Liver (tissue), 9 donors: Measurements from ENCODE around the gene TOR1A. TPM values are rescaled to one million over a fixed set of nuclear protein-coding genes. Genes with fewer than 3 reads are reported as not detected.
A peak's percentile ranks its signal among the peaks of the same experiment; 100 is the strongest.

Experiments used
- DNase-seq: peaks from one replicate; pipeline ENCODE4 v3.0.0-alpha.2; 2017; ENCODE audit warnings: low spot score
- H3K27ac ChIP-seq, 2 donors: one replicate each; pipeline ENCODE4 v1.7.0; 2013; ENCODE audit warnings: inconsistent platforms in 2 of 2, low read length in 2 of 2, control low read depth in 1 of 2, low read depth in 1 of 2, mild to moderate bottlenecking in 1 of 2
- H3K27me3 ChIP-seq, 4 donors: one replicate each; pipeline versions ENCODE4 v1.6.1 to v1.7.0; 2013; ENCODE audit warnings: low read length in 3 of 4, inconsistent platforms in 1 of 4, mild to moderate bottlenecking in 1 of 4, moderate library complexity in 1 of 4; ENCODE audit not compliant: control insufficient read depth in 4 of 4, insufficient read depth in 4 of 4
- H3K36me3 ChIP-seq, 4 donors: one replicate each; pipeline versions ENCODE4 v1.6.1 to v1.7.0; 2013; ENCODE audit warnings: low read length in 3 of 4, mild to moderate bottlenecking in 3 of 4, low read depth in 1 of 4, moderate library complexity in 1 of 4; ENCODE audit not compliant: control insufficient read depth in 4 of 4, insufficient read depth in 3 of 4
- H3K4me1 ChIP-seq, 4 donors: one replicate each; pipeline versions ENCODE4 v1.6.1 to v1.7.0; 2013; ENCODE audit warnings: low read length in 3 of 4, mild to moderate bottlenecking in 3 of 4, moderate library complexity in 1 of 4; ENCODE audit not compliant: control insufficient read depth in 4 of 4, insufficient read depth in 4 of 4
- H3K4me3 ChIP-seq, 3 donors: one replicate each; pipeline versions ENCODE4 v1.6.1 to v1.7.0; 2013; ENCODE audit warnings: low read length in 3 of 3, control low read depth in 1 of 3, low read depth in 1 of 3, mild to moderate bottlenecking in 1 of 3
- H3K9ac ChIP-seq, 2 donors: one replicate each; pipeline ENCODE4 v1.7.0; 2013; ENCODE audit warnings: low read length in 2 of 2, mild to moderate bottlenecking in 2 of 2, moderate library complexity in 2 of 2, control low read depth in 1 of 2, low read depth in 1 of 2
- H3K9me3 ChIP-seq, 4 donors: one replicate each; pipeline versions ENCODE4 v1.6.1 to v1.7.0; 2013; ENCODE audit warnings: low read length in 3 of 4; ENCODE audit not compliant: control insufficient read depth in 4 of 4
- CTCF ChIP-seq: fragments of 150-350 bp; IDR thresholded peaks from 2 replicates; pipeline ENCODE4 v1.5.1; 2017; ENCODE audit warnings: improper control_type of control experiment, low read depth, low read length; ENCODE audit not compliant: missing input control
- FOXA1 ChIP-seq: IDR thresholded peaks from 2 replicates; pipeline ENCODE4 v1.6.1; 2016; ENCODE audit warnings: antibody characterized with exemption
- FOXA2 ChIP-seq: IDR thresholded peaks from 2 replicates; pipeline ENCODE4 v1.6.1; 2016; ENCODE audit warnings: antibody characterized with exemption
- GABPA ChIP-seq, 2 donors: IDR thresholded peaks in 1 of 2; conservative IDR thresholded peaks in 1 of 2; 2 replicates each; pipeline ENCODE4 v1.6.1; 2016; ENCODE audit warnings: antibody characterized with exemption in 2 of 2, mild to moderate bottlenecking in 1 of 2, moderate library complexity in 1 of 2
- HNF4A ChIP-seq, 2 donors: conservative IDR thresholded peaks; 2 replicates each; pipeline ENCODE4 v1.6.1; 2016; ENCODE audit warnings: antibody characterized with exemption in 2 of 2, mild to moderate bottlenecking in 2 of 2
- RAD21 ChIP-seq, 2 donors: IDR thresholded peaks; 2 replicates each; pipeline ENCODE4 v1.6.1; 2016; ENCODE audit warnings: antibody characterized with exemption in 2 of 2, mild to moderate bottlenecking in 2 of 2
- RXRA ChIP-seq, 2 donors: IDR thresholded peaks; 2 replicates each; pipeline ENCODE4 v1.6.1; 2017 to 2018; ENCODE audit warnings: antibody characterized with exemption in 2 of 2, mild to moderate bottlenecking in 1 of 2
- SP1 ChIP-seq: IDR thresholded peaks from 2 replicates; pipeline ENCODE4 v1.6.1; 2018; ENCODE audit warnings: antibody characterized with exemption, mild to moderate bottlenecking
- TAF1 ChIP-seq: conservative IDR thresholded peaks from 2 replicates; pipeline ENCODE4 v1.6.1; 2016; ENCODE audit warnings: antibody characterized with exemption, mild to moderate bottlenecking
- WGBS: extraction: QIAGEN DNeasy Blood & Tissue Kit; methylation state at CpG from one replicate; pipeline ENCODE4 v1.1.7; 2013; 5-methylcytosine and 5-hydroxymethylcytosine counted together
- polyA plus RNA-seq, 2 donors: library from polyadenylated mRNA; stranded (reverse) in 1 of 2; unstranded in 1 of 2; fragments of 200-250 nt in 1 of 2; fragments of >200 nt in 1 of 2; fragmentation: Nextera tagmentation in 1 of 2; extraction: Ambion mirVana in 1 of 2; gene quantifications; one replicate each; pipeline versions ENCODE4 v1.2.1 to v1.2.3, GENCODE V29; 2013 to 2015
- total RNA-seq, 2 donors: library from RNA; depleted of rRNA; stranded (reverse); fragments of >200 nt; gene quantifications; one replicate each; pipeline ENCODE4 v1.2.3, GENCODE V29; 2014
- TF ChIP-seq, protein P1 (sequence below): IDR thresholded peaks from 2 replicates; pipeline ENCODE4 v1.6.1; 2016; ENCODE audit warnings: antibody characterized with exemption
- TF ChIP-seq, protein P2 (sequence below): IDR thresholded peaks from 2 replicates; pipeline ENCODE4 v1.6.1; 2016; ENCODE audit warnings: antibody characterized with exemption, mild to moderate bottlenecking
- TF ChIP-seq, protein P3 (sequence below): IDR thresholded peaks from 2 replicates; pipeline ENCODE4 v1.6.1; 2016; ENCODE audit warnings: antibody characterized with exemption
- donor health status: healthy.
- donor health status: healthy.
- donor health status: healthy.
- donor health status: healthy.
- donor health status: healthy.

Gene TOR1A
- total and polyA plus RNA-seq, 4 donors = 18.3 to 34.0 (median 29.8) TPM

DNA sequence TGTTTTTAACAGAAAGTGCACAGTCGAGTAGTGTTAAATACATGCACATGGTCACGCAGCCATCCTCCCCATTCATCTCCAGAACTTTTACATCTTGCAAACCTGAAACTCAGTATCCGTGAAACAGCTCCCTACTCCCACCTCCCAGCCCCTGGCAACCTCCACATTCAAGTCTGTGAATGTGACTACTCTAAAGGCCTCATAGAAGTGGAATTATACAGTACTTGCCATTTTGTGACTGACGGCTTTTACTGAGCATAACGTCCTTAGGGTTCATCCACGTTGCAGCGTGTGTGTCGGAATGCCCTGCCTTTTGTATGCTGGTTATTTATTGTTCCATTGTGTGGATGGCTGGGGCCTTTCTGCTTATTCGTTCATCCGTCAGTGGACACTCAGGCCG is 47.1 kb upstream of the TOR1A start:
- Histone ChIP-seq H3K9me3 (no peaks in the 10 kb centered on the region), H3K27ac (no peak overlapping the region), H3K9ac (no peak overlapping the region), H3K4me3 (no peak overlapping the region), H3K27me3 (no peaks in the 10 kb centered on the region), H3K36me3 (peaks cover 4 to 31% (median 8%) of the 10 kb centered on the region in 4 donors), H3K4me1 (peaks cover 0 to 12% (median 6%) of the 10 kb centered on the region in 4 donors)
- 95% methylated on average over 11 of the region's 11 CpGs for WGBS
- TF ChIP-seq FOXA1 (no peak), GABPA (IDR thresholded peaks at IDR 0.05 in 1 of 2, conservative IDR thresholded peaks at IDR 0.05 in 1 of 2) (no peak), CTCF (no peak), FOXA2 (no peak)
- TF ChIP-seq, protein P1, sequence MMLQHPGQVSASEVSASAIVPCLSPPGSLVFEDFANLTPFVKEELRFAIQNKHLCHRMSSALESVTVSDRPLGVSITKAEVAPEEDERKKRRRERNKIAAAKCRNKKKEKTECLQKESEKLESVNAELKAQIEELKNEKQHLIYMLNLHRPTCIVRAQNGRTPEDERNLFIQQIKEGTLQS = no peak
- no peak for DNase-seq

- Histone ChIP-seq H3K27ac (peak overlapping the region in 1 of 2 donors; percentile 25), H3K4me1 (peaks cover 0 to 12% (median 6%) of the 10 kb centered on the region in 4 donors), H3K27me3 (no peaks in the 10 kb centered on the region), H3K4me3 (no peak overlapping the region), H3K36me3 (peaks cover 2 to 25% (median 11%) of the 10 kb centered on the region in 4 donors), H3K9ac (no peak overlapping the region), H3K9me3 (no peaks in the 10 kb centered on the region)
- 78% methylated on average over 24 of the region's 24 CpGs for WGBS
- TF ChIP-seq HNF4A (conservative IDR thresholded peaks at IDR 0.05) (peak; percentile 48 to 53), RAD21 (IDR thresholded peaks at IDR 0.05) (no peak), TAF1 (no peak), RXRA (IDR thresholded peaks at IDR 0.05) (peak in 1 of 2 donors; percentile 29), SP1 (peak; percentile 38)
- TF ChIP-seq, protein P2, sequence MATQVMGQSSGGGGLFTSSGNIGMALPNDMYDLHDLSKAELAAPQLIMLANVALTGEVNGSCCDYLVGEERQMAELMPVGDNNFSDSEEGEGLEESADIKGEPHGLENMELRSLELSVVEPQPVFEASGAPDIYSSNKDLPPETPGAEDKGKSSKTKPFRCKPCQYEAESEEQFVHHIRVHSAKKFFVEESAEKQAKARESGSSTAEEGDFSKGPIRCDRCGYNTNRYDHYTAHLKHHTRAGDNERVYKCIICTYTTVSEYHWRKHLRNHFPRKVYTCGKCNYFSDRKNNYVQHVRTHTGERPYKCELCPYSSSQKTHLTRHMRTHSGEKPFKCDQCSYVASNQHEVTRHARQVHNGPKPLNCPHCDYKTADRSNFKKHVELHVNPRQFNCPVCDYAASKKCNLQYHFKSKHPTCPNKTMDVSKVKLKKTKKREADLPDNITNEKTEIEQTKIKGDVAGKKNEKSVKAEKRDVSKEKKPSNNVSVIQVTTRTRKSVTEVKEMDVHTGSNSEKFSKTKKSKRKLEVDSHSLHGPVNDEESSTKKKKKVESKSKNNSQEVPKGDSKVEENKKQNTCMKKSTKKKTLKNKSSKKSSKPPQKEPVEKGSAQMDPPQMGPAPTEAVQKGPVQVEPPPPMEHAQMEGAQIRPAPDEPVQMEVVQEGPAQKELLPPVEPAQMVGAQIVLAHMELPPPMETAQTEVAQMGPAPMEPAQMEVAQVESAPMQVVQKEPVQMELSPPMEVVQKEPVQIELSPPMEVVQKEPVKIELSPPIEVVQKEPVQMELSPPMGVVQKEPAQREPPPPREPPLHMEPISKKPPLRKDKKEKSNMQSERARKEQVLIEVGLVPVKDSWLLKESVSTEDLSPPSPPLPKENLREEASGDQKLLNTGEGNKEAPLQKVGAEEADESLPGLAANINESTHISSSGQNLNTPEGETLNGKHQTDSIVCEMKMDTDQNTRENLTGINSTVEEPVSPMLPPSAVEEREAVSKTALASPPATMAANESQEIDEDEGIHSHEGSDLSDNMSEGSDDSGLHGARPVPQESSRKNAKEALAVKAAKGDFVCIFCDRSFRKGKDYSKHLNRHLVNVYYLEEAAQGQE = no peak
- TF ChIP-seq, protein P3, sequence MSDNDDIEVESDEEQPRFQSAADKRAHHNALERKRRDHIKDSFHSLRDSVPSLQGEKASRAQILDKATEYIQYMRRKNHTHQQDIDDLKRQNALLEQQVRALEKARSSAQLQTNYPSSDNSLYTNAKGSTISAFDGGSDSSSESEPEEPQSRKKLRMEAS = no peak
- TF ChIP-seq, protein P1 = no peak
- peak; percentile 29 for DNase-seq
These were observed 45.9 kb upstream of the TOR1A start for GRCh38 chr9:129869585-129870501.
